Tibial artery (tissue), 4 donors: ENCODE data around the gene AEBP2.

ENCODE experiments used
- DNase-seq, 2 donors: peaks; one replicate each; pipeline ENCODE4 v3.0.0-alpha.2; 2019
- H3K27ac ChIP-seq, 2 donors: fragments of 200-600 bp; sonication (generic) in 1 of 2; 1 replicate in 1 of 2; 2 replicates in 1 of 2; pipeline ENCODE4 v1.5.1; 2018 to 2019; ENCODE audit warnings: mild to moderate bottlenecking in 1 of 2
- H3K27me3 ChIP-seq, 2 donors: fragments of 200-600 bp; sonication (generic) in 1 of 2; one replicate each; pipeline versions ENCODE4 v1.5.1 to v1.6.0; 2016 to 2019
- H3K36me3 ChIP-seq, 3 donors: fragments of 200-600 bp; sonication (generic) in 2 of 3; one replicate each; pipeline ENCODE4 v1.5.1; 2016 to 2019; ENCODE audit warnings: mild to moderate bottlenecking in 2 of 3
- H3K4me1 ChIP-seq, 4 donors: fragments of 200-600 bp; sonication (generic) in 2 of 4; 1 replicate in 3 of 4; 2 replicates in 1 of 4; pipeline ENCODE4 v1.5.1; 2016 to 2019
- H3K4me3 ChIP-seq, 2 donors: fragments of 200-600 bp; sonication (generic) in 1 of 2; 1 replicate in 1 of 2; 2 replicates in 1 of 2; pipeline ENCODE4 v1.5.1; 2018 to 2019; ENCODE audit warnings: mild to moderate bottlenecking in 2 of 2
- H3K9me3 ChIP-seq, 3 donors: fragments of 200-600 bp; sonication (generic) in 1 of 3; one replicate each; pipeline ENCODE4 v1.5.1; 2016 to 2019
- CTCF ChIP-seq, 2 experiments: fragments of 200-600 bp in 1 of 2; fragments of 450-650 bp in 1 of 2; IDR thresholded peaks; one replicate each; pipeline ENCODE4 v1.5.1; 2017 to 2019; ENCODE audit warnings: antibody characterized with exemption in 2 of 2, mild to moderate bottlenecking in 1 of 2, moderate library complexity in 1 of 2
- intact Hi-C: fragments of 100-400 bp; cut with DNase I; formaldehyde crosslinking; loops from one replicate; pipeline ENCODE4 v1.15.0; 2023; ENCODE audit warnings: low total_unique reads

Gene AEBP2

GRCh38 chr12:19454837-19455236 is 15.5 kb downstream of the AEBP2 start:
- TF ChIP-seq CTCF (IDR thresholded peaks at IDR 0.05), result no peak
- H3K4me3 ChIP-seq, result no peak overlapping the region
- H3K9me3 ChIP-seq, result no peaks in the 10 kb centered on the region
- peaks cover 0 to 92% (median 20%) of the 10 kb centered on the region in 4 donors for H3K4me1 ChIP-seq
- H3K27me3 ChIP-seq, result no peaks in the 10 kb centered on the region
- intact Hi-C loops, result no loop called here
- no peak for DNase-seq
- peak overlapping the region in 1 of 2 donors; percentile 25 for H3K27ac ChIP-seq
- H3K36me3 ChIP-seq, result no peaks in the 10 kb centered on the region

- Histone ChIP-seq H3K4me3 (no peak overlapping the region), H3K27me3 (no peaks in the 10 kb centered on the region), H3K4me1 (peaks cover 0 to 80% (median 20%) of the 10 kb centered on the region in 4 donors), H3K36me3 (no peaks in the 10 kb centered on the region), H3K9me3 (no peaks in the 10 kb centered on the region), H3K27ac (no peak overlapping the region)
- peak in 1 of 2 donors; percentile 28 for DNase-seq
- TF ChIP-seq CTCF (IDR thresholded peaks at IDR 0.05), result no peak
- intact Hi-C loops, result no loop called here
Observed at GRCh38 chr12:19456176-19456575, 16.9 kb downstream of the AEBP2 start.

- no peak for DNase-seq
- no peaks in the 10 kb centered on the region for H3K9me3 ChIP-seq
- no peaks in the 10 kb centered on the region for H3K27me3 ChIP-seq
- H3K4me3 ChIP-seq, result no peak overlapping the region
- no peak overlapping the region for H3K27ac ChIP-seq
- no peaks in the 10 kb centered on the region for H3K36me3 ChIP-seq
- no peak for TF ChIP-seq CTCF (IDR thresholded peaks at IDR 0.05)
- intact Hi-C loops, result no loop called here
- H3K4me1 ChIP-seq, result peaks cover 0 to 80% (median 19%) of the 10 kb centered on the region in 4 donors
Observed at GRCh38 chr12:19457561-19457960, 18.3 kb downstream of the AEBP2 start.

GRCh38 chr12:19458733-19459132 is 19.4 kb downstream of the AEBP2 start:
- no peaks in the 10 kb centered on the region for H3K27me3 ChIP-seq
- no peaks in the 10 kb centered on the region for H3K9me3 ChIP-seq
- intact Hi-C loops, result no loop called here
- no peak for DNase-seq
- H3K27ac ChIP-seq, result no peak overlapping the region
- H3K4me3 ChIP-seq, result no peak overlapping the region
- no peaks in the 10 kb centered on the region for H3K36me3 ChIP-seq
- peaks cover 0 to 77% (median 19%) of the 10 kb centered on the region in 4 donors for H3K4me1 ChIP-seq
- TF ChIP-seq CTCF (IDR thresholded peaks at IDR 0.05), result no peak

- intact Hi-C loops, result no loop called here
- Histone ChIP-seq H3K4me1 (peaks cover 0 to 62% (median 16%) of the 10 kb centered on the region in 4 donors), H3K4me3 (no peak overlapping the region), H3K9me3 (no peaks in the 10 kb centered on the region), H3K27ac (no peak overlapping the region), H3K27me3 (no peaks in the 10 kb centered on the region), H3K36me3 (peaks cover 0 to 1% (median 0%) of the 10 kb centered on the region in 3 donors)
- DNase-seq, result no peak
- TF ChIP-seq CTCF (IDR thresholded peaks at IDR 0.05), result no peak
Observed at GRCh38 chr12:19461999-19462398, 22.7 kb downstream of the AEBP2 start.

GRCh38 chr12:19462406-19462805 is 23.1 kb downstream of the AEBP2 start:
- DNase-seq, result no peak
- H3K4me3 ChIP-seq, result no peak overlapping the region
- intact Hi-C loops, result no loop called here

More at GRCh38 chr12:19462406-19462805, 23.1 kb downstream of the AEBP2 start:
- no peak overlapping the region for H3K27ac ChIP-seq
- TF ChIP-seq CTCF (IDR thresholded peaks at IDR 0.05), result no peak
- H3K27me3 ChIP-seq, result no peaks in the 10 kb centered on the region
- peaks cover 0 to 62% (median 13%) of the 10 kb centered on the region in 4 donors for H3K4me1 ChIP-seq
- H3K9me3 ChIP-seq, result no peaks in the 10 kb centered on the region
- H3K36me3 ChIP-seq, result peaks cover 0 to 5% (median 0%) of the 10 kb centered on the region in 3 donors
